Urinary bladder (tissue), 4 donors: ENCODE results near the gene MYO15A. TPM values are rescaled to one million over a fixed set of nuclear protein-coding genes. Genes with fewer than 3 reads are reported as not detected.

Experiments
- DNase-seq: peaks from one replicate; pipeline ENCODE4 v3.0.0-alpha.2; 2015; ENCODE audit errors: extremely low spot score
- H3K27ac ChIP-seq: one replicate; pipeline ENCODE4 v1.5.1; 2013; ENCODE audit warnings: low read depth, mild to moderate bottlenecking, moderate library complexity
- H3K36me3 ChIP-seq: one replicate; pipeline ENCODE4 v1.6.1; 2013; ENCODE audit warnings: mild to moderate bottlenecking, moderate library complexity; ENCODE audit not compliant: insufficient read depth
- H3K4me1 ChIP-seq: one replicate; pipeline ENCODE4 v1.6.1; 2013; ENCODE audit warnings: mild to moderate bottlenecking, moderate library complexity; ENCODE audit not compliant: insufficient read depth
- H3K4me3 ChIP-seq: one replicate; pipeline ENCODE4 v1.5.1; 2013; ENCODE audit warnings: low read depth, low read length
- WGBS: extraction: QIAGEN DNeasy Blood & Tissue Kit; methylation state at CpG from one replicate; pipeline ENCODE4 v1.1.7; 2013; 5-methylcytosine and 5-hydroxymethylcytosine counted together
- polyA plus RNA-seq: library from polyadenylated mRNA; stranded (reverse); fragments of 200-250 nt; gene quantifications from one replicate; pipeline ENCODE4 v1.2.3, GENCODE V29; 2013
- total RNA-seq: library from RNA; depleted of rRNA; stranded (reverse); fragments of >200 nt; gene quantifications from one replicate; pipeline ENCODE4 v1.2.3, GENCODE V29; 2014
- donor health status: healthy with polysubstance abuse.
- donor health status: healthy.

MYO15A gene
- total RNA-seq: 1.2 TPM
- polyA plus RNA-seq: 1.4 TPM

- no peaks in the 10 kb centered on the region for H3K4me1 ChIP-seq
- no peak within 1 kb of the TSS for H3K4me3 ChIP-seq
- no peaks in the 10 kb centered on the region for H3K36me3 ChIP-seq
- H3K27ac ChIP-seq: no peak within 1 kb of the TSS
- WGBS: 58% methylated on average over 17 of the region's 17 CpGs
- no peak for DNase-seq
These were observed at the start of gene MYO15A for GRCh38 chr17:18108401-18109312. Gene MYO15A (plus strand): TSS chr17:18108756. CDS start chr17:18118801, 10,045 bp downstream.

- Histone ChIP-seq H3K4me3 (no peak overlapping the region), H3K4me1 (no peaks in the 10 kb centered on the region), H3K27ac (no peak overlapping the region), H3K36me3 (peaks cover 4% of the 10 kb centered on the region)
- DNase-seq: no peak
- 73% methylated on average over 5 of the region's 5 CpGs for WGBS
These were observed 49.3 kb upstream of the MYO15A start for GRCh38 chr17:18059283-18059682.

GRCh38 chr17:18064053-18064452 is 44.5 kb upstream of the MYO15A start:
- no peak overlapping the region for H3K27ac ChIP-seq
- no peaks in the 10 kb centered on the region for H3K4me1 ChIP-seq
- H3K36me3 ChIP-seq: peaks cover 4% of the 10 kb centered on the region
- 73% methylated on average over 2 of the region's 2 CpGs for WGBS
- no peak overlapping the region for H3K4me3 ChIP-seq
- no peak for DNase-seq

GRCh38 chr17:18065546-18065945 is 43.0 kb upstream of the MYO15A start:
- 95% methylated on average over 11 of the region's 11 CpGs for WGBS
- H3K4me3 ChIP-seq: no peak overlapping the region
- H3K4me1 ChIP-seq: no peaks in the 10 kb centered on the region
- H3K27ac ChIP-seq: no peak overlapping the region
- peaks cover 4% of the 10 kb centered on the region for H3K36me3 ChIP-seq
- no peak for DNase-seq

- no peaks in the 10 kb centered on the region for H3K4me1 ChIP-seq
- peaks cover 1% of the 10 kb centered on the region for H3K36me3 ChIP-seq
- no peak overlapping the region for H3K27ac ChIP-seq
- no peak for DNase-seq
- no peak overlapping the region for H3K4me3 ChIP-seq
- WGBS: 93% methylated on average over 4 of the region's 4 CpGs
These were observed 41.7 kb upstream of the MYO15A start for GRCh38 chr17:18066866-18067265.

GRCh38 chr17:18069101-18069500 is 39.5 kb upstream of the MYO15A start:
- Histone ChIP-seq H3K36me3 (no peaks in the 10 kb centered on the region), H3K4me1 (no peaks in the 10 kb centered on the region), H3K4me3 (no peak overlapping the region), H3K27ac (no peak overlapping the region)
- DNase-seq: no peak
- WGBS: over 99% methylated on average over 2 of the region's 2 CpGs

- no peak overlapping the region for H3K27ac ChIP-seq
- no peak overlapping the region for H3K4me3 ChIP-seq
- no peak for DNase-seq
These were observed 37.7 kb upstream of the MYO15A start for GRCh38 chr17:18070861-18071340.

GRCh38 chr17:18071751-18072150 is 36.8 kb upstream of the MYO15A start:
- Histone ChIP-seq H3K27ac (no peak overlapping the region), H3K4me1 (no peaks in the 10 kb centered on the region), H3K36me3 (no peaks in the 10 kb centered on the region), H3K4me3 (no peak overlapping the region)
- DNase-seq: no peak

More at GRCh38 chr17:18070861-18071340, 37.7 kb upstream of the MYO15A start:
- 11% methylated on average over 8 of the region's 8 CpGs for WGBS
- no peaks in the 10 kb centered on the region for H3K4me1 ChIP-seq
- H3K36me3 ChIP-seq: no peaks in the 10 kb centered on the region

GRCh38 chr17:18074566-18075272 is 33.8 kb upstream of the MYO15A start:
- DNase-seq: no peak
- Histone ChIP-seq H3K4me3 (no peak overlapping the region), H3K4me1 (no peaks in the 10 kb centered on the region), H3K27ac (no peak overlapping the region), H3K36me3 (no peaks in the 10 kb centered on the region)
- WGBS: 67% methylated on average over 6 of the region's 6 CpGs

GRCh38 chr17:18076936-18077335 is 31.6 kb upstream of the MYO15A start:
- no peak for DNase-seq
- H3K4me3 ChIP-seq: no peak overlapping the region
- no peaks in the 10 kb centered on the region for H3K36me3 ChIP-seq
- no peak overlapping the region for H3K27ac ChIP-seq
- no peaks in the 10 kb centered on the region for H3K4me1 ChIP-seq
- 35% methylated on average over 7 of the region's 7 CpGs for WGBS

GRCh38 chr17:18079543-18079942 is 29.0 kb upstream of the MYO15A start:
- 66% methylated on average over 4 of the region's 4 CpGs for WGBS
- Histone ChIP-seq H3K36me3 (no peaks in the 10 kb centered on the region), H3K4me1 (no peaks in the 10 kb centered on the region), H3K4me3 (no peak overlapping the region), H3K27ac (no peak overlapping the region)
- DNase-seq: no peak

- Histone ChIP-seq H3K4me3 (no peak overlapping the region), H3K36me3 (no peaks in the 10 kb centered on the region), H3K27ac (no peak overlapping the region), H3K4me1 (no peaks in the 10 kb centered on the region)
- WGBS: 85% methylated on average over 4 of the region's 4 CpGs
- no peak for DNase-seq
These were observed 24.3 kb upstream of the MYO15A start for GRCh38 chr17:18084256-18084655.

GRCh38 chr17:18087610-18088491 is 20.7 kb upstream of the MYO15A start, which contains the start of gene DRG2:
Gene DRG2 (plus strand): TSS chr17:18087948. CDS start chr17:18088024, 76 bp downstream.
- peak within 1 kb of the TSS; percentile 28 for H3K27ac ChIP-seq
- H3K4me1 ChIP-seq: no peaks in the 10 kb centered on the region
- peak; percentile 76 for DNase-seq
- no peaks in the 10 kb centered on the region for H3K36me3 ChIP-seq
- H3K4me3 ChIP-seq: peak within 1 kb of the TSS; percentile 71
- 1% methylated on average over 52 of the region's 52 CpGs for WGBS
